ENCODE results near the gene UQCRHL. TPM values are rescaled to one million over a fixed set of nuclear protein-coding genes. Genes with fewer than 3 reads are reported as not detected.

Gene UQCRHL
- total and polyA plus RNA-seq, 2 donors (not counting 1 experiment from before 2014, with no cell fraction given): 0.98 to 1.8 TPM

- WGBS (ENCODE audit: insufficient coverage): under 1% methylated on average over 31 of the region's 37 CpGs
- intact Hi-C loops (cut with micrococcal nuclease): loop anchor here (2.0 to 5.0 kb wide), 3 partner anchors 140 to 532 kb away; partner anchors contain the start of genes DDI2 and SZRD1
- H3K27me3 Mint-ChIP-seq: no peaks in the 10 kb centered on the region
- no peaks in the 10 kb centered on the region for H3K36me3 ChIP-seq (replicated peaks in 1 of 2; ENCODE audit: control extremely low read depth in 1 of 2, control insufficient read depth in 1 of 2, extremely low read depth in 1 of 2, insufficient read depth in 2 of 2, low read length in 1 of 2)
- H2AFZ ChIP-seq (ENCODE audit: insufficient read depth, low read depth, low read length, poor library complexity, severe bottlenecking): peak overlapping the region; percentile 88
- ChIA-PET POLR2A (interaction anchor here (0.6 to 9.6 kb wide), 4 partner anchors 12 to 414 kb away, joined by 3 to 221 read pairs (median 4); partner anchors contain the start of gene SPEN), CTCF (interaction anchor here (0.6 to 6.1 kb wide), 4 partner anchors 9 to 30 kb away, joined by 3 to 55 read pairs (median 6); partner anchors contain the start of gene SPEN)
- peaks cover 40 to 50% of the 10 kb centered on the region in 2 donors for H3K4me1 ChIP-seq (ENCODE audit: control insufficient read depth in 2 of 2, insufficient read depth in 2 of 2, low read length in 2 of 2)
- peak overlapping the region; percentile 97 for H3K4me2 ChIP-seq (replicated peaks; ENCODE audit: low read depth, low read length, poor library complexity, severe bottlenecking)
- no peak for TF ChIP-seq EZH2 (IDR thresholded peaks at IDR 0.05; ENCODE audit: borderline replicate concordance, insufficient read depth, low read depth, low read length, poor library complexity, severe bottlenecking)
- no peak for TF ChIP-seq CTCF (IDR thresholded peaks at IDR 0.05)
- peak overlapping the region; percentile 95 for H3K27ac Mint-ChIP-seq
- H3K27me3 ChIP-seq (replicated peaks in 1 of 4; ENCODE audit: control extremely low read depth in 1 of 4, control insufficient read depth in 3 of 4, insufficient read depth in 4 of 4, low read length in 3 of 4): no peaks in the 10 kb centered on the region
- H3K9ac ChIP-seq (ENCODE audit: low read length): peak overlapping the region; percentile 97
- peak overlapping the region; percentile 98 to 100 for H3K27ac ChIP-seq (ENCODE audit: low read length in 2 of 2)
- DNase-seq: no peak
- H3K4me3 ChIP-seq (ENCODE audit: control extremely low read depth in 1 of 5, extremely low read depth in 1 of 5, insufficient read depth in 1 of 5, low read depth in 2 of 5, low read length in 4 of 5): peak overlapping the region; percentile 82 to 100 (median 97)
- peak overlapping the region; percentile 97 for H3K4me3 Mint-ChIP-seq
- peak; percentile 2 for ATAC-seq (ENCODE audit: low read depth)
- peaks cover 0 to 4% (median 0%) of the 10 kb centered on the region in 3 donors for H3K9me3 ChIP-seq (ENCODE audit: control extremely low read depth in 1 of 3, control insufficient read depth in 2 of 3, insufficient read depth in 1 of 3, low read length in 2 of 3)
- no peaks in the 10 kb centered on the region for H4K20me1 ChIP-seq (ENCODE audit: control insufficient read depth, insufficient read depth, low read length, poor library complexity, severe bottlenecking)
- no peaks in the 10 kb centered on the region for H3K9me3 Mint-ChIP-seq (ENCODE audit: insufficient read depth)
- peaks cover 24% of the 10 kb centered on the region for H3K79me2 ChIP-seq (ENCODE audit: control insufficient read depth, insufficient read depth, low read length)
- H3K4me1 Mint-ChIP-seq: peaks cover 42% of the 10 kb centered on the region
Measured at GRCh38 chr1:15835205-15835740, 27.8 kb upstream of the UQCRHL start.
